ENCODE results near the gene DND1. TPM values are rescaled to one million over a fixed set of nuclear protein-coding genes. Genes with fewer than 3 reads are reported as not detected.

DND1 gene
- polyA plus RNA-seq, 3 donors, result 2.3 TPM; not detected in 2

GRCh38 chr5:140633021-140633471, 40.3 kb downstream of the DND1 start, which contains the start of gene CD14:
TSS of gene CD14 (minus strand) at chr5:140633175. CDS start at chr5:140633071, 104 bp downstream.
- TF ChIP-seq, protein P1, sequence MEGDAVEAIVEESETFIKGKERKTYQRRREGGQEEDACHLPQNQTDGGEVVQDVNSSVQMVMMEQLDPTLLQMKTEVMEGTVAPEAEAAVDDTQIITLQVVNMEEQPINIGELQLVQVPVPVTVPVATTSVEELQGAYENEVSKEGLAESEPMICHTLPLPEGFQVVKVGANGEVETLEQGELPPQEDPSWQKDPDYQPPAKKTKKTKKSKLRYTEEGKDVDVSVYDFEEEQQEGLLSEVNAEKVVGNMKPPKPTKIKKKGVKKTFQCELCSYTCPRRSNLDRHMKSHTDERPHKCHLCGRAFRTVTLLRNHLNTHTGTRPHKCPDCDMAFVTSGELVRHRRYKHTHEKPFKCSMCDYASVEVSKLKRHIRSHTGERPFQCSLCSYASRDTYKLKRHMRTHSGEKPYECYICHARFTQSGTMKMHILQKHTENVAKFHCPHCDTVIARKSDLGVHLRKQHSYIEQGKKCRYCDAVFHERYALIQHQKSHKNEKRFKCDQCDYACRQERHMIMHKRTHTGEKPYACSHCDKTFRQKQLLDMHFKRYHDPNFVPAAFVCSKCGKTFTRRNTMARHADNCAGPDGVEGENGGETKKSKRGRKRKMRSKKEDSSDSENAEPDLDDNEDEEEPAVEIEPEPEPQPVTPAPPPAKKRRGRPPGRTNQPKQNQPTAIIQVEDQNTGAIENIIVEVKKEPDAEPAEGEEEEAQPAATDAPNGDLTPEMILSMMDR (IDR thresholded peaks at IDR 0.05), result no peak
- DNase-seq, result peak; percentile 74 to 95 (median 90)
- Histone ChIP-seq H3K4me3 (replicated peaks in 1 of 3; ENCODE audit: low read depth in 2 of 3, low read length in 3 of 3) (peak within 1 kb of the TSS; percentile 76 to 98 (median 97)), H3K36me3 (replicated peaks in 1 of 2; ENCODE audit: control insufficient read depth in 1 of 2, insufficient read depth in 2 of 2, low read length in 2 of 2) (peaks cover 14 to 24% of the 10 kb centered on the region in 2 donors), H3K27me3 (ENCODE audit: control insufficient read depth in 2 of 2, insufficient read depth in 2 of 2, low read length in 2 of 2) (no peaks in the 10 kb centered on the region), H3K9me3 (replicated peaks in 1 of 2; ENCODE audit: control insufficient read depth in 1 of 2, insufficient read depth in 1 of 2, low read length in 2 of 2) (peaks cover 0 to 6% of the 10 kb centered on the region in 2 donors), H3K9ac (ENCODE audit: insufficient read depth, low read length, poor library complexity, severe bottlenecking) (peak within 1 kb of the TSS; percentile 89), H2AFZ (ENCODE audit: insufficient read depth, low read depth, low read length, poor library complexity, severe bottlenecking) (no peak within 1 kb of the TSS), H3K4me2 (replicated peaks; ENCODE audit: extremely low read depth, low read length, poor library complexity, severe bottlenecking) (peak within 1 kb of the TSS; percentile 100), H3K4me1 (ENCODE audit: control insufficient read depth in 1 of 2, insufficient read depth in 2 of 2, low read length in 2 of 2) (peaks cover 37 to 68% of the 10 kb centered on the region in 2 donors), H3K79me2 (ENCODE audit: insufficient read depth, low read length) (peaks cover 55% of the 10 kb centered on the region), H3K27ac (ENCODE audit: low read depth in 1 of 2, low read length in 2 of 2) (peak within 1 kb of the TSS; percentile 96 to 97), H4K20me1 (ENCODE audit: insufficient read depth, low read length) (peaks cover 31% of the 10 kb centered on the region)
- H3K27ac Mint-ChIP-seq, result peak within 1 kb of the TSS; percentile 97 to 99 (median 98)
- under 1% methylated on average over 10 of the region's 16 CpGs for WGBS (ENCODE audit: insufficient coverage)
- peak within 1 kb of the TSS; percentile 92 to 100 for H3K4me3 Mint-ChIP-seq
- intact Hi-C loops (cut with micrococcal nuclease), result loop anchor here (2.0 to 5.0 kb wide), 2 partner anchors 22 to 36 kb away; no protein-coding TSS in a partner anchor
- peaks cover 0 to 12% (median 9%) of the 10 kb centered on the region in 7 donors for H3K9me3 Mint-ChIP-seq
- H3K27me3 Mint-ChIP-seq (ENCODE audit: low read depth in 3 of 3), result peaks cover 0 to 5% (median 0%) of the 10 kb centered on the region in 3 donors
- H3K4me1 Mint-ChIP-seq, result peaks cover 56% of the 10 kb centered on the region
- H3K36me3 Mint-ChIP-seq, result peaks cover 23 to 43% of the 10 kb centered on the region in 2 donors

- no peak overlapping the region for H2AFZ ChIP-seq (ENCODE audit: insufficient read depth, low read depth, low read length, poor library complexity, severe bottlenecking)
- peak overlapping the region; percentile 97 to 99 (median 98) for H3K27ac Mint-ChIP-seq
- intact Hi-C loops (cut with micrococcal nuclease), result loop anchor here (2.0 to 5.0 kb wide), 2 partner anchors 22 to 35 kb away; no protein-coding TSS in a partner anchor
These were observed 40.9 kb downstream of the DND1 start for GRCh38 chr5:140632366-140633020.

More at GRCh38 chr5:140632366-140633020, 40.9 kb downstream of the DND1 start:
- Histone ChIP-seq H3K36me3 (replicated peaks in 1 of 2; ENCODE audit: control insufficient read depth in 1 of 2, insufficient read depth in 2 of 2, low read length in 2 of 2) (peaks cover 14 to 24% of the 10 kb centered on the region in 2 donors), H3K4me3 (replicated peaks in 1 of 3; ENCODE audit: low read depth in 2 of 3, low read length in 3 of 3) (peak overlapping the region; percentile 76 to 98 (median 97)), H3K27me3 (ENCODE audit: control insufficient read depth in 2 of 2, insufficient read depth in 2 of 2, low read length in 2 of 2) (no peaks in the 10 kb centered on the region), H3K27ac (ENCODE audit: low read depth in 1 of 2, low read length in 2 of 2) (peak overlapping the region; percentile 96 to 97), H3K9ac (ENCODE audit: insufficient read depth, low read length, poor library complexity, severe bottlenecking) (peak overlapping the region; percentile 89), H3K79me2 (ENCODE audit: insufficient read depth, low read length) (peaks cover 55% of the 10 kb centered on the region), H3K4me2 (replicated peaks; ENCODE audit: extremely low read depth, low read length, poor library complexity, severe bottlenecking) (peak overlapping the region; percentile 100), H3K4me1 (ENCODE audit: control insufficient read depth in 1 of 2, insufficient read depth in 2 of 2, low read length in 2 of 2) (peaks cover 33 to 68% of the 10 kb centered on the region in 2 donors), H4K20me1 (ENCODE audit: insufficient read depth, low read length) (peaks cover 31% of the 10 kb centered on the region), H3K9me3 (replicated peaks in 1 of 2; ENCODE audit: control insufficient read depth in 1 of 2, insufficient read depth in 1 of 2, low read length in 2 of 2) (peaks cover 0 to 10% of the 10 kb centered on the region in 2 donors)
- Mint-ChIP-seq H3K36me3 (peaks cover 26 to 49% of the 10 kb centered on the region in 2 donors), H3K4me1 (peaks cover 56% of the 10 kb centered on the region), H3K9me3 (peaks cover 3 to 16% (median 12%) of the 10 kb centered on the region in 7 donors), H3K4me3 (peak overlapping the region; percentile 92 to 100), H3K27me3 (ENCODE audit: low read depth in 3 of 3) (peaks cover 0 to 5% (median 0%) of the 10 kb centered on the region in 3 donors)
- WGBS (ENCODE audit: insufficient coverage), result under 1% methylated on average over 51 of the region's 51 CpGs
- peak in 2 of 3 donors; percentile 50 to 55 for DNase-seq
- TF ChIP-seq, protein P1 (IDR thresholded peaks at IDR 0.05), result peak; percentile 1

Data from CD14-positive monocyte (primary cell).